Spleen (tissue), 11 donors: ENCODE data around the gene ATRN. TPM values are rescaled to one million over a fixed set of nuclear protein-coding genes. Genes with fewer than 3 reads are reported as not detected.

Source experiments
- DNase-seq: peaks from one replicate; pipeline ENCODE4 v3.0.0-alpha.2; 2020
- H3K27ac ChIP-seq, 8 donors: fragments of 200-600 bp; sonication (generic) in 7 of 8; 1 replicate in 4 of 8; 2 replicates in 4 of 8; pipeline versions ENCODE4 v1.5.0 to v1.8.0; 2016 to 2021; ENCODE audit warnings: inconsistent platforms in 4 of 8, mild to moderate bottlenecking in 4 of 8, moderate library complexity in 1 of 8
- H3K27me3 ChIP-seq, 7 donors: fragments of 200-600 bp; sonication (generic) in 6 of 7; replicated peaks in 1 of 7; 1 replicate in 4 of 7; 2 replicates in 3 of 7; pipeline versions ENCODE4 v1.5.0 to v1.8.0; 2016 to 2021; ENCODE audit warnings: inconsistent platforms in 3 of 7, mild to moderate bottlenecking in 1 of 7
- H3K36me3 ChIP-seq, 6 donors: fragments of 200-600 bp; sonication (generic) in 5 of 6; 1 replicate in 4 of 6; 2 replicates in 2 of 6; pipeline versions ENCODE4 v1.5.0 to v1.8.0; 2016 to 2021; ENCODE audit warnings: inconsistent platforms in 2 of 6
- H3K4me1 ChIP-seq, 6 donors: fragments of 200-600 bp; sonication (generic) in 5 of 6; 1 replicate in 3 of 6; 2 replicates in 3 of 6; pipeline versions ENCODE4 v1.5.0 to v1.8.0; 2016 to 2021; ENCODE audit warnings: inconsistent platforms in 3 of 6
- H3K4me3 ChIP-seq, 8 donors: fragments of 200-600 bp; sonication (generic) in 7 of 8; 1 replicate in 4 of 8; 2 replicates in 4 of 8; pipeline versions ENCODE4 v1.5.0 to v1.8.0; 2016 to 2021; ENCODE audit warnings: inconsistent platforms in 4 of 8, mild to moderate bottlenecking in 4 of 8, moderate library complexity in 2 of 8
- H3K9me3 ChIP-seq, 8 donors: fragments of 200-600 bp; sonication (generic) in 7 of 8; 1 replicate in 4 of 8; 2 replicates in 4 of 8; pipeline versions ENCODE4 v1.5.0 to v1.8.0; 2016 to 2021; ENCODE audit warnings: inconsistent platforms in 4 of 8
- POLR2A ChIP-seq, 3 donors: fragments of 450-650 bp; IDR thresholded peaks; one replicate each; pipeline ENCODE4 v1.5.1; 2017; ENCODE audit warnings: antibody characterized with exemption in 3 of 3, mild to moderate bottlenecking in 1 of 3
- POLR2AphosphoS5 ChIP-seq, 3 donors: sonication (generic); formaldehyde crosslinking; IDR thresholded peaks; one replicate each; pipeline ENCODE4 v1.5.1; 2017; ENCODE audit warnings: antibody characterized with exemption in 3 of 3
- WGBS, 5 donors: extraction: QIAGEN DNeasy Blood & Tissue Kit in 3 of 5; methylation state at CpG; one replicate each; pipeline versions ENCODE4 v1.1.5 to v1.1.7; 2013 to 2018; 5-methylcytosine and 5-hydroxymethylcytosine counted together
- intact Hi-C: fragments of 100-400 bp; cut with DNase I; formaldehyde crosslinking; loops from one replicate; pipeline ENCODE4 v1.15.0; 2023; ENCODE audit warnings: low total_unique reads
- polyA plus RNA-seq, 3 donors: library from polyadenylated mRNA; stranded (reverse); fragments of 200-250 nt; gene quantifications; one replicate each; pipeline ENCODE4 v1.2.1, GENCODE V29; 2013
- total RNA-seq, 7 donors: library from RNA; depleted of rRNA in 3 of 7; stranded (reverse); fragments of >200 nt in 3 of 7; fragmentation: NEBNext Ultra II Directional in 4 of 7; extraction: Animal tissue kit (Norgen Biotek cat#: 25700) in 4 of 7; gene quantifications; one replicate each; pipeline versions ENCODE4 v1.1.0 to v1.2.1, GENCODE V29; 2016 to 2021
- TF ChIP-seq, protein P1 (sequence below), 11 experiments: fragments of 200-600 bp in 7 of 11; fragments of 450-650 bp in 4 of 11; sonication (generic) in 4 of 11; IDR thresholded peaks in 8 of 11; conservative IDR thresholded peaks in 3 of 11; 1 replicate in 7 of 11; 2 replicates in 4 of 11; pipeline versions ENCODE4 v1.4.0 to v1.8.0; 2016 to 2021; ENCODE audit warnings: antibody characterized with exemption in 11 of 11, inconsistent platforms in 4 of 11, mild to moderate bottlenecking in 1 of 11
- donor health status: healthy with polysubstance abuse.
- donor health status: DM: no; HTN: no; CAD: no; lungs with moderate emphysema.
- donor health status: DM: no; HTN: no; CAD: no.
- donor health status: Bipolar disorder and iron deficiency.
- donor health status: healthy.
- donor health status: DM: no; HTN: no; CAD: no.
- donor health status: DM: yes; HTN: yes; CAD: no.

ATRN gene
- total and polyA plus RNA-seq, 10 donors: 1.8 to 49.9 (median 27.6) TPM

DNA sequence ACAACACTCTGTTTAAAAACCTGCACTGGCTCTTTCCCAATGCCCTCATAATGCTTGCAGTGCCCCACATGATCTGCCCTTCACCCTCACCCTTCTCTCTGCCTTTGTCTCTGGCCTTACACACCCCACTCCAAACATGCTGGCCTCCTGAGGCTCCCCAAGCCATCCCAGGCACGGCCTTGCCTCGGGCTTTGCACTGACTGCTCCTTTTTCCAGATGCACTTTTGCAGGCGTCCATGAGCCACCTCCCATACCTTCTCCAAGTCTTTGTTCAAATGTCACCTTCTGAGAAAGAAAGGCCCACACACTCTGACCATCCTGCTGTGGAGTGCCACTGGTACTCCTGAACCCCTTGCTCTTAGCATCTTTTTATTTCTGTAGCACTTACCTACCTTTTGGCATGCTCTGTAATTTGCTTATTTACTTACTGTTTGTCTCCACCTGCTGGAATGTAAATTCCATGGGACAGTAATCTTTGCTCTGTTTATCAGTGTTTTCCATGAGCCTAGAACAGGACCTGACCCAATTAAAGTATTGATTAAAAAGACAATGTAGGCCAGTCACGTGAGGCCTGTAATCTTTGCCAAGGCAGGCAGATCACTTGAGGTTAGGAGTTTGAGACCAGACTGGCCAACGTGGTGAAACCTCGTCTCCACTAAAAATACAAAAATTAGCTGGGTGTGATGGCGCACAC lies 161.6 kb downstream of the ATRN start:
- no peak for DNase-seq
- H3K9me3 ChIP-seq: no peaks in the 10 kb centered on the region
- H3K27ac ChIP-seq: no peak overlapping the region
- 81 to 92% (median 90%) methylated on average over 7 of the region's 7 CpGs for WGBS, 5 donors
- no peak overlapping the region for H3K4me3 ChIP-seq
- peaks cover 0 to 65% (median 10%) of the 10 kb centered on the region in 6 donors for H3K36me3 ChIP-seq
- TF ChIP-seq, protein P1, sequence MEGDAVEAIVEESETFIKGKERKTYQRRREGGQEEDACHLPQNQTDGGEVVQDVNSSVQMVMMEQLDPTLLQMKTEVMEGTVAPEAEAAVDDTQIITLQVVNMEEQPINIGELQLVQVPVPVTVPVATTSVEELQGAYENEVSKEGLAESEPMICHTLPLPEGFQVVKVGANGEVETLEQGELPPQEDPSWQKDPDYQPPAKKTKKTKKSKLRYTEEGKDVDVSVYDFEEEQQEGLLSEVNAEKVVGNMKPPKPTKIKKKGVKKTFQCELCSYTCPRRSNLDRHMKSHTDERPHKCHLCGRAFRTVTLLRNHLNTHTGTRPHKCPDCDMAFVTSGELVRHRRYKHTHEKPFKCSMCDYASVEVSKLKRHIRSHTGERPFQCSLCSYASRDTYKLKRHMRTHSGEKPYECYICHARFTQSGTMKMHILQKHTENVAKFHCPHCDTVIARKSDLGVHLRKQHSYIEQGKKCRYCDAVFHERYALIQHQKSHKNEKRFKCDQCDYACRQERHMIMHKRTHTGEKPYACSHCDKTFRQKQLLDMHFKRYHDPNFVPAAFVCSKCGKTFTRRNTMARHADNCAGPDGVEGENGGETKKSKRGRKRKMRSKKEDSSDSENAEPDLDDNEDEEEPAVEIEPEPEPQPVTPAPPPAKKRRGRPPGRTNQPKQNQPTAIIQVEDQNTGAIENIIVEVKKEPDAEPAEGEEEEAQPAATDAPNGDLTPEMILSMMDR (IDR thresholded peaks at IDR 0.05 in 8 of 11, conservative IDR thresholded peaks at IDR 0.05 in 3 of 11): no peak
- no peak for TF ChIP-seq POLR2A (IDR thresholded peaks at IDR 0.05)
- no peak for TF ChIP-seq POLR2AphosphoS5 (IDR thresholded peaks at IDR 0.05)
- intact Hi-C loops: no loop called here
- no peaks in the 10 kb centered on the region for H3K4me1 ChIP-seq
- no peaks in the 10 kb centered on the region for H3K27me3 ChIP-seq

GRCh38 chr20:3633913-3634478 lies 163.2 kb downstream of the ATRN start:
- Histone ChIP-seq H3K9me3 (no peaks in the 10 kb centered on the region), H3K27me3 (no peaks in the 10 kb centered on the region), H3K4me3 (no peak overlapping the region), H3K4me1 (no peaks in the 10 kb centered on the region), H3K36me3 (peaks cover 0 to 64% (median 8%) of the 10 kb centered on the region in 6 donors), H3K27ac (no peak overlapping the region)
- TF ChIP-seq POLR2A (IDR thresholded peaks at IDR 0.05) (no peak), POLR2AphosphoS5 (IDR thresholded peaks at IDR 0.05) (no peak)
- TF ChIP-seq, protein P1 (IDR thresholded peaks at IDR 0.05 in 8 of 11, conservative IDR thresholded peaks at IDR 0.05 in 3 of 11): no peak
- 62 to 71% (median 67%) methylated on average over 6 of the region's 6 CpGs for WGBS, 5 donors
- no peak for DNase-seq
- intact Hi-C loops: no loop called here

GRCh38 chr20:3635346-3635745 lies 164.5 kb downstream of the ATRN start:
- intact Hi-C loops: no loop called here
- Histone ChIP-seq H3K36me3 (peaks cover 0 to 64% (median 12%) of the 10 kb centered on the region in 6 donors), H3K27ac (no peak overlapping the region), H3K4me1 (no peaks in the 10 kb centered on the region), H3K9me3 (no peaks in the 10 kb centered on the region), H3K27me3 (no peaks in the 10 kb centered on the region), H3K4me3 (no peak overlapping the region)
- no peak for DNase-seq
- 89 to 95% (median 89%) methylated on average over 1 of the region's 1 CpG for WGBS, 5 donors
- TF ChIP-seq POLR2A (IDR thresholded peaks at IDR 0.05): no peak
- TF ChIP-seq, protein P1 (IDR thresholded peaks at IDR 0.05 in 8 of 11, conservative IDR thresholded peaks at IDR 0.05 in 3 of 11): no peak
- no peak for TF ChIP-seq POLR2AphosphoS5 (IDR thresholded peaks at IDR 0.05)

DNA sequence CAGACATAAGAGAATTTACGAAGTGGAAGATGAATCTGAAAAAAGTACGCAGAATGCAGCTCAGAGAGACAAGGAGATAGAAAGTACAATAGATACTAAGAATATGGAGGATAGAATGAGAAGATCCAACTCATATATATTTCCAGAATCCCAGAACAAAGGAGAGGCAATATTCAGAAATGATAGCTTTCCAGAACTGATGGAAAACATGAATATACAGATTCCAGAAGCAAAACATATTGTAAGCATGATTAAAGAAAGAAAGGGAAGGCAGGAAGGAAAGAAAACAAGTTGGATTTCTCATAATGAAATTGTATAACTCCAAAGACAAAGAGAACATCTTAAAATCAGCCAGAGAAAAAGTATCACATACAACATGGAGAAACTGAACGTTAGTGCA lies 169.4 kb downstream of the ATRN start:
- TF ChIP-seq, protein P1 (IDR thresholded peaks at IDR 0.05 in 8 of 11, conservative IDR thresholded peaks at IDR 0.05 in 3 of 11): no peak
- no peak for TF ChIP-seq POLR2A (IDR thresholded peaks at IDR 0.05)
- no peak for TF ChIP-seq POLR2AphosphoS5 (IDR thresholded peaks at IDR 0.05)
- no peak for DNase-seq
- 80 to 98% (median 97%) methylated on average over 3 of the region's 3 CpGs for WGBS, 5 donors

More for the DNA sequence above, 169.4 kb downstream of the ATRN start:
- Histone ChIP-seq H3K27ac (no peak overlapping the region), H3K27me3 (no peaks in the 10 kb centered on the region), H3K4me3 (no peak overlapping the region), H3K4me1 (no peaks in the 10 kb centered on the region), H3K36me3 (peaks cover 0 to 73% (median 20%) of the 10 kb centered on the region in 6 donors), H3K9me3 (no peaks in the 10 kb centered on the region)
- intact Hi-C loops: no loop called here
